GM21737 (cell line): ENCODE results near the gene DNAJC2.
"Not testable (repeated sequence)": the region's sequence is repeated elsewhere in the genome, so short reads cannot be mapped to it uniquely, and the experiment has no call there.

Experiments
- ATAC-seq: cut with Tn5 transposase; IDR thresholded peaks from one replicate; pipeline ENCODE4 v1.9.1; 2021; ENCODE audit warnings: mild to moderate bottlenecking, moderate library complexity; ENCODE audit not compliant: unreplicated experiment

Gene DNAJC2

DNA sequence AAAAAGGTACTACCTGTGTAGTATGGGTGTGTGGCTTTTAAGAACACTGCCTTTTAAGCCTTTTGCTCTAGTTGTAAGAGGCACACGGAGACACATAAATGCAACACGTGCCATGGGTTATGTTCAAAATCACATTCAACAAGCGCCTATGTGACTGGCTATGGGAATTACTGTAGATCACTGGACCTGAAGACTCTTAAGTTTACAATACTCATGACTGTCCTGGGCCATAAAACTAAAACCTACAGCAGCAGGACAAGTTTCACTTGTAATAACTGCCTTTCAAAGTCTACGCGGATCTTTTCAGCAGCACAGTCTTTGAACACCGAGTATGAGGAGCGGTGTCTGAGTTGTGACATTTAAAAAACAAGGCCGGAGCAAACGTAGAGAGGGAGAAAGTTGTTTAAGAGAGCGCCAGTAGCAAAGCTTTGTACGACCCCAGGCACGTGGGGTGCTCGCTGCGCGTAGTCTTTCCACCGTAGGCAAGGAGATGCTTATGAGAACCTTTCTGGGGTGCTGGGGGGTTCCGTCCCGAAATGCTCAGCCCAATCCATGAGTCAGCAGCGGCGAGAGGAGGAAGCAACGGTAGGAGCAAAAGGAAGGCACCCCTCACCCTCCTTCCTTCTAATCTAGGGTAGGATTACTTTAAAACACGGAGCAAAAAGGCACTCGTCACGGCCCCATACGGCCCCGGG lies 662 bp downstream of the DNAJC2 start:
- ATAC-seq, result peak; percentile 2

DNA sequence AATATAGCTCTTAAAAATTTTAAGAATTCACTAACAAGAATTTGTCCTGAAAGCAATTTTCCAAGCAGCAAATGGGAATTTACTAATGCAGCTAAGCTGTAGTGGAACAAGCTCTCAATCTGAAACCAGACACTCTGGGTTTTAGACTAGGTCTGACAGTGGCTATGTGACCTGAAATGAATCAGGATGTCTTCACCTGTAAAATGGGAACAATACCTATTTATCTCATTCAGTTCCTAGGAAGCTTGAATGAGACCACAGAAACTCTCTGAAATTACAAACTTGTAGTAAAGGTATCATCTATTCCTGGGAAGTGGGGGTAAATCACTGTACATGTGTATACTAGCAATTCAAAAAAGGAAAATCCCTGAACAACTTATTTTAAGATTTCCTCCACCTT lies 1.2 kb downstream of the DNAJC2 start:
- ATAC-seq, result no peak

DNA sequence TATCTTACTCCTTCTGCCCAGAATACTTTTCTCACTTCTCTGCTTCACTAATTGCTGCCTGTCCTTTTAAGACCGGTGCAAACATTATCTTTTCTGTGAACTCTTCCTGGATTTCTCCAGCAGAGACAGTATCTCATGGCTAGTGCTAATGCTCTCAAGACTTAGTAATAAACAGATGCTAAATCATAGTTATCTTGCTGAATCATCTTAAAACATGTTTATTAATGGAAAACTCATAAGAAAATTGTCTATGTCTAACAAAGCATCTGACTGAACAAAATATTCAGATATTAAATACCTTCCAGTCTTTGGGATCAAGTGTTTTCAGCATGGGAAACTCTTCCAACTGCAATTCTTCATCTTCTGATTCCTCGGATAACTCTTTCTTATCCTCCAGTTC lies 3.1 kb downstream of the DNAJC2 start:
- no peak for ATAC-seq

DNA sequence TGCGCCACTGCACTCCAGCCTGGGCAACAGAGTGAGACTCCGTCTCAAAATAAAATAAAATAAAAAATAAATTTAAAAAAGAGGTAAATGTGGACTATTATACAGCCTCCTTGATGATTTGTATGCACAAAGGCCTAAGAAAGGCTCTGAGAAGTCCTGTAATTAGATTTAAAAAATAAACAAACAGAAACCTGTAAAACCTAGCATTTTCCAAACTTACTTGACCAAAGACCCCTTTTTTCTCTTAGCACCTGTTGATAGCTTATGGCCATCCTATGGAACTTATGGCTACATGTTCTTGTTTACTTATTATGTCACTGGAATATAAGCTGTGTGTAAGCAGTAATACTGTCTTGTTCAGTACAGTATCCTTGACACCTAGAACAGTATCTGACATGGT lies 5.7 kb downstream of the DNAJC2 start:
- ATAC-seq, result no peak

GRCh38 chr7:103336761-103337160 lies 7.8 kb downstream of the DNAJC2 start:
- ATAC-seq, result no peak

- ATAC-seq, result no peak
Observed at GRCh38 chr7:103325744-103326143, 18.8 kb downstream of the DNAJC2 start.

DNA sequence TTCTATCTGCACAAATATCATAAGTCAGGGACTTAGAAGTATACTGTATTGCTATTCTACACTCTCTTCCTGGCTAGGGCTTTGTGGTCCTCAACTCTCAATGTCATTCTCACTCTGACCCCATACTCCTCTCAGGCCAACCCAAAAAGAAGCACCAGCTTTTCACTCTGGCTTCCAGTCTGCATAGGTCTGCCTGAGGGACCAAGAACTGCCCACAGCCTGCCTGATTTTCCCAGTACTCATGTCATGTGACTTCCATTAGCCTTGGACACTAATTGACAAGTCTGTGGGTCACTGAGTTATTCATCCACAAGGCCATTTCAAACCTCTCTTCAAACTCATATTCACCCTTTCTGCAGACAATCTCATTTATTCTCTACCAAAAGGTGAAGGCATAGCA lies 27.6 kb downstream of the DNAJC2 start:
- no peak for ATAC-seq

- no peak for ATAC-seq
Observed at GRCh38 chr7:103316380-103316941, 28.1 kb downstream of the DNAJC2 start.

GRCh38 chr7:103314852-103315251 lies 29.7 kb downstream of the DNAJC2 start:
- ATAC-seq, result no peak

DNA sequence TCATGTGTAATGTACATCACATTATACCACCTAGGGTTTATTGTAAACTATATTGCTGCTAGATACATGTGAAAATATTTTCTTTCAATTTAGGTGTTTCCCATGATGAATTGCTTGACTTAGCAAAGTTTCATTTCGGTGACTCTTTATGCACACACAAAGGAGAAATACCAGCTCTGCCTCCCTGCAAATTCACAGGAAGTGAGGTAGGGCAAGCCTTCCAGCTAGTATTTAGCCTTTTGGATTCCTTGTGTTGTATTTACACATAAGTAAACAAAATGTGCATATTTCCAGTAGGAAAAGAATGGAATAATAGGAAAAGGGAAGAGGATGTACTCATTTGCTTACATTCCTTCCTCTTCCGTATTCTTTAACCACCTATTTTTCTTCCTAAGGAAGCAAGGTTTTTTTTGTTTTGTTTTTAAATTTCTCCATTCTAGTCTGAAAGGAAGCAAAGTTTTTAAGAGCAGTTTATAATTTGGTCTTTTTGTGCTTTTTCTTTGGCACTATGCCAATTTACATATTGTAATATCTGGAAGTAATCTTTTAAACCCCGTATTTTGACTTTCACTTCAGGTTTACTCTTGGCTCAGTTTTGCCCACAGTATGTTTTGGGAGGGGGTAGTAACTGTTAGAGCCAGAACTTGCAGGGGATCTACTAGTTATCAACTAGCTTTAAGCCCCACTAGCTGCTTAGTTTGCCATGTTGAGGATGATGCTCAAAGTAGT lies 36.9 kb downstream of the DNAJC2 start:
- no peak for ATAC-seq

GRCh38 chr7:103301441-103301840 lies 43.1 kb downstream of the DNAJC2 start:
- ATAC-seq, result no peak

- no peak for ATAC-seq
Observed at GRCh38 chr7:103299660-103300059, 44.9 kb downstream of the DNAJC2 start.

GRCh38 chr7:103297837-103298179 lies 46.8 kb downstream of the DNAJC2 start:
- peak; percentile 8 for ATAC-seq

DNA sequence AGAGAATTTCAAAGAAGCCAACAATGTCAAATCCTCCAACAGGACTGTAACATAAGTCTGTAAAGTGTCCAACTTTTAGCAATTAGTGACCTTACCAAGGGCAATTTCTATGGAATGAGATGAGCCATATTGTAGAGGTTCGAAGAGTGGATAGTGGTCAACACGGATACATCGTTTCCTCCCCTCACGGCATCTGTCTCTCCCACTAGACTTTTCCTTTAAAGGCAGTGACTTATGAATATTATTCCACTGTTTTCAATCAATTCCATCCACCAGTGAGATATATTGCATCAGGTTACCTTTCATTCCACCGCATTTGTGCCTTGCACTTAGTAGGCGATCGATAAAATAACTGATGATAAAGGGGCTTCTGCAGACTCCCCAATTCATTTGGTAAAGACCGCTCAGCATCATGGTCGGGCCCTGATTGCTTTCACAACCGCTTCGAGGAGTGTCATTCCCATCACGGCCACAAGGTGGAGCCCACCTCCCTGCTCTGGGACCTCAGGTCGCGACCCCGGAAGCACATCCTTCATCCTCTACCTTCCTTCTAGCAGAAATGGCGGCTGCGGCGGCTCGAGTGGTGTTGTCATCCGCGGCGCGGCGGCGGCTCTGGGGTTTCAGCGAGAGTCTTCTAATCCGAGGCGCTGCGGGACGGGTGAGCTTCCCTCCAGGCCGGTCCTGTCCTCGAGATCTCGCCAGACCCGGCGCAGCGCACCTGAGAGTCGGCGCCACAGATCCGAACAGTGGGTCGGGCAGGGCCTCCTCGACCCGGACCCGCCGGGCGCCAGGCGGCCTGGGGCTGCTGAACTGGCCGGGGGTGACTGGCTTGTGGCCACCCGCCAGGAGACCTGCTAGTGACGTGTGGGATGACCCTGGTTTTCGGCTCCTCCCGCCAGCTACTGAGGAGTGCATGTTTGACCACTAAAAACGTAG lies 47.4 kb downstream of the DNAJC2 start, which contains the start of gene PMPCB:
Gene PMPCB (plus strand): TSS at position 535 of the 936 bp plus-strand sequence. CDS start 25 bp downstream, at position 560.
- peak; percentile 93 for ATAC-seq

- ATAC-seq, result no peak
Observed at GRCh38 chr7:103293526-103293925, 51.0 kb downstream of the DNAJC2 start.

- no peak for ATAC-seq
Observed at GRCh38 chr7:103292122-103292521, 52.4 kb downstream of the DNAJC2 start.

DNA sequence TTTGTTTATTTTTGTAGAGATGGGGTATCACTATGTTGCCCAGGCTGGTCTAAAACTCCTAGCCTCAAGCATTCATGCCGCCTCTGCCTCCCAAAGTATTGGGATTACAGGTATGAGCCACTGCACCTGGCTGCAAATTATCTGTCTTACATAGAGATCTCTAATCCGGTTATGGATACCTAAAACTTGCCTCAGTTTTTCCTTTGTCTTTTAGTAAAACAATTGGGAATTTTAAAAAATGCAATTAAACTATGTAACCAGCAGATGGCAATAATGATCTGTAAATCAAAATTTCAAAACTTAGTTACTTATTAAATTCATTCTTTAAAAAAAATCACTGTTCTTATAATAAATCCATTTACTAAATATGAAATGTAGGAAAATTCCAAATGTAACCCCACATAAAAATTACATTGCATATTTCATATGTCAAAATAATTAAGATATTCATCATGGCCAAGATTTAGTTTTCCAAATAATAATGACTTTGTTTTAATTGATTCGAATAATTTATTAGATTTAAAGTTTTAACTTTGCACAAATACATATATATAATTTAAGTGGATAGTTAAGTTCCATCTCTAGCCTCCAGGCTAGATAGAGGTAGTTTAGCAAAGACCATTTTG lies 61.7 kb downstream of the DNAJC2 start:
- not testable (repeated sequence) for ATAC-seq

DNA sequence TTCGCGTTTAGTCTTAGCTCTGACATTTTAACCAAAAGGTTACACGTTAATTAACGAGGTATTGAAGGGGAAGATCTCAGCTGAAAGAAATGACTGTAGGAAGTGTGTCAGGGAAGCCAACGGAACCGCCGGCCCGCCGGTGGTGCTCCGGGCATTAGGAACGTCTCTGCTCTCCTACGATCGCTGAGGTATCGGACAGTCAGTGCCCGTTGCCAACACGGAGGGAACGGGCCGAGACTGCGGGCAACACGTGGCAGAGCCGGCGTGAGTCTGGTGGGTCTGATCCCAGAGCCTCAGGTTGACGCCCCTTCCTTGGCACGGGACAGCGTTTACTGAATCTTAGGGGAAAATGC lies 63.8 kb downstream of the DNAJC2 start:
- not testable (repeated sequence) for ATAC-seq

- peak; percentile 85 for ATAC-seq
Observed at GRCh38 chr7:103279963-103280802, 64.4 kb downstream of the DNAJC2 start.

DNA sequence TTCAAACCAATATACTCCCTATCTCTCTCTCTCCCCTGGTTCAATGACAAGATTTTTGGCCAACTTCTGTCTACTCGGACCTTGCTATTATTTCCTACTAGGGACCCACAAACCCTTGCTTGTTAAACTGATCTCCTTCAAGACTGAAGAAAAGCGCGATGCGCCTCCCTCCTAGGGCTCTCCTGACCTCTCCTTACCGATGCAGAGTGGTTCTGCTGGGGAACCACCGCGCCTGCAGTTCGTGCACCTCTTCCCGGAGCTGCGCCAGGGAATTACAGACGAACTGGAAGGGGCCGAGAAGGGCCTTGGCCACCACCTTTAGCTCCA lies 65.0 kb downstream of the DNAJC2 start:
- ATAC-seq, result peak; percentile 37
